ENCODE data around the gene RASA3.

- TF ChIP-seq CTCF (IDR thresholded peaks at IDR 0.05): no peak
- TF ChIP-seq POLR2A (IDR thresholded peaks at IDR 0.05): no peak
Measured at GRCh38 chr13:114108894-114109293, 23.5 kb downstream of the RASA3 start.

All from right lobe of liver (tissue), 4 donors.